ENCODE data around the gene ATG4B. TPM values are rescaled to one million over a fixed set of nuclear protein-coding genes. Genes with fewer than 3 reads are reported as not detected.

The ATG4B gene
- total RNA-seq, 1 donor from 2014 or later = 126 TPM

GRCh38 chr2:241636182-241637017, 1.1 kb upstream of the ATG4B start:
- Mint-ChIP-seq H3K4me1 (ENCODE audit: low read depth) (peaks cover 36% of the 10 kb centered on the region), H3K36me3 (ENCODE audit: low read depth) (peaks cover 29% of the 10 kb centered on the region), H3K9me3 (peaks cover 2% of the 10 kb centered on the region), H3K27ac (peak overlapping the region; percentile 76), H3K4me3 (peak overlapping the region; percentile 85), H3K27me3 (ENCODE audit: insufficient read depth) (no peaks in the 10 kb centered on the region)
- DNase-seq (ENCODE audit: low spot score) = peak; percentile 21
- intact Hi-C loops (cut with micrococcal nuclease) = loop anchor here (1.0 to 5.0 kb wide), 10 partner anchors 19 to 1069 kb away; partner anchors contain the start of genes D2HGDH, DTYMK, HDLBP and RNPEPL1

- Mint-ChIP-seq H3K9me3 (peaks cover 2% of the 10 kb centered on the region), H3K36me3 (ENCODE audit: low read depth) (peaks cover 27% of the 10 kb centered on the region), H3K4me3 (peak overlapping the region; percentile 93), H3K27me3 (ENCODE audit: insufficient read depth) (no peaks in the 10 kb centered on the region), H3K4me1 (ENCODE audit: low read depth) (peaks cover 49% of the 10 kb centered on the region), H3K27ac (peak overlapping the region; percentile 89)
- intact Hi-C loops (cut with micrococcal nuclease) = loop anchor here (1.0 to 5.0 kb wide), 11 partner anchors 48 to 1071 kb away; partner anchors contain the start of genes D2HGDH, DTYMK, HDLBP and RNPEPL1
- DNase-seq (ENCODE audit: low spot score) = peak; percentile 33
Observed at GRCh38 chr2:241637795-241638660, 535 bp downstream of the ATG4B start.

GRCh38 chr2:241638940-241639339, 1.4 kb downstream of the ATG4B start:
- peaks cover 2% of the 10 kb centered on the region for H3K9me3 Mint-ChIP-seq
- peaks cover 26% of the 10 kb centered on the region for H3K36me3 Mint-ChIP-seq (ENCODE audit: low read depth)
- intact Hi-C loops (cut with micrococcal nuclease) = loop anchor here (1.0 to 5.0 kb wide), 4 partner anchors 62 to 1072 kb away; partner anchors contain the start of genes D2HGDH and RNPEPL1
- peaks cover 49% of the 10 kb centered on the region for H3K4me1 Mint-ChIP-seq (ENCODE audit: low read depth)
- peak overlapping the region; percentile 93 for H3K4me3 Mint-ChIP-seq
- DNase-seq (ENCODE audit: low spot score) = no peak
- H3K27ac Mint-ChIP-seq = peak overlapping the region; percentile 89
- H3K27me3 Mint-ChIP-seq (ENCODE audit: insufficient read depth) = no peaks in the 10 kb centered on the region

- intact Hi-C loops (cut with micrococcal nuclease) = loop anchor here (5.0 kb wide), 2 partner anchors 93 to 1072 kb away; partner anchors contain the start of genes D2HGDH and RNPEPL1
- H3K4me1 Mint-ChIP-seq (ENCODE audit: low read depth) = peaks cover 49% of the 10 kb centered on the region
- peaks cover 26% of the 10 kb centered on the region for H3K36me3 Mint-ChIP-seq (ENCODE audit: low read depth)
- H3K9me3 Mint-ChIP-seq = peaks cover 2% of the 10 kb centered on the region
- peak overlapping the region; percentile 37 for H3K4me3 Mint-ChIP-seq
- H3K27ac Mint-ChIP-seq = no peak overlapping the region
- DNase-seq (ENCODE audit: low spot score) = no peak
- H3K27me3 Mint-ChIP-seq (ENCODE audit: insufficient read depth) = no peaks in the 10 kb centered on the region
Observed at GRCh38 chr2:241639385-241639784, 1.9 kb downstream of the ATG4B start.

GRCh38 chr2:241640165-241640795, 2.8 kb downstream of the ATG4B start:
- H3K27me3 Mint-ChIP-seq (ENCODE audit: insufficient read depth) = no peaks in the 10 kb centered on the region
- H3K9me3 Mint-ChIP-seq = peaks cover 2% of the 10 kb centered on the region
- peaks cover 26% of the 10 kb centered on the region for H3K36me3 Mint-ChIP-seq (ENCODE audit: low read depth)
- H3K4me1 Mint-ChIP-seq (ENCODE audit: low read depth) = peaks cover 49% of the 10 kb centered on the region
- DNase-seq (ENCODE audit: low spot score) = no peak
- H3K4me3 Mint-ChIP-seq = peak overlapping the region; percentile 20
- intact Hi-C loops (cut with micrococcal nuclease) = no loop called here
- peak overlapping the region; percentile 45 for H3K27ac Mint-ChIP-seq

- Mint-ChIP-seq H3K27ac (no peak overlapping the region), H3K36me3 (ENCODE audit: low read depth) (peaks cover 25% of the 10 kb centered on the region), H3K4me1 (ENCODE audit: low read depth) (peaks cover 43% of the 10 kb centered on the region), H3K4me3 (no peak overlapping the region), H3K27me3 (ENCODE audit: insufficient read depth) (no peaks in the 10 kb centered on the region), H3K9me3 (peaks cover 2% of the 10 kb centered on the region)
- intact Hi-C loops (cut with micrococcal nuclease) = no loop called here
- no peak for DNase-seq (ENCODE audit: low spot score)
Observed at GRCh38 chr2:241641631-241642030, 4.1 kb downstream of the ATG4B start.

- Mint-ChIP-seq H3K36me3 (ENCODE audit: low read depth) (peaks cover 13% of the 10 kb centered on the region), H3K4me1 (ENCODE audit: low read depth) (peaks cover 29% of the 10 kb centered on the region), H3K27ac (no peak overlapping the region), H3K27me3 (ENCODE audit: insufficient read depth) (no peaks in the 10 kb centered on the region), H3K9me3 (no peaks in the 10 kb centered on the region), H3K4me3 (no peak overlapping the region)
- no peak for DNase-seq (ENCODE audit: low spot score)
- intact Hi-C loops (cut with micrococcal nuclease) = no loop called here
Observed at GRCh38 chr2:241645056-241645914, 7.8 kb downstream of the ATG4B start.

GRCh38 chr2:241645915-241646645, 8.6 kb downstream of the ATG4B start:
- peaks cover 26% of the 10 kb centered on the region for H3K4me1 Mint-ChIP-seq (ENCODE audit: low read depth)
- H3K27ac Mint-ChIP-seq = no peak overlapping the region
- intact Hi-C loops (cut with micrococcal nuclease) = no loop called here
- DNase-seq (ENCODE audit: low spot score) = no peak
- peaks cover 10% of the 10 kb centered on the region for H3K36me3 Mint-ChIP-seq (ENCODE audit: low read depth)
- no peak overlapping the region for H3K4me3 Mint-ChIP-seq
- no peaks in the 10 kb centered on the region for H3K9me3 Mint-ChIP-seq
- H3K27me3 Mint-ChIP-seq (ENCODE audit: insufficient read depth) = no peaks in the 10 kb centered on the region

GRCh38 chr2:241648453-241648852, 11.0 kb downstream of the ATG4B start:
- peaks cover 17% of the 10 kb centered on the region for H3K36me3 Mint-ChIP-seq (ENCODE audit: low read depth)
- intact Hi-C loops (cut with micrococcal nuclease) = no loop called here
- no peaks in the 10 kb centered on the region for H3K27me3 Mint-ChIP-seq (ENCODE audit: insufficient read depth)
- H3K4me3 Mint-ChIP-seq = no peak overlapping the region
- H3K27ac Mint-ChIP-seq = no peak overlapping the region
- H3K9me3 Mint-ChIP-seq = no peaks in the 10 kb centered on the region
- no peak for DNase-seq (ENCODE audit: low spot score)
- peaks cover 11% of the 10 kb centered on the region for H3K4me1 Mint-ChIP-seq (ENCODE audit: low read depth)

GRCh38 chr2:241649404-241649803, 11.9 kb downstream of the ATG4B start:
- DNase-seq (ENCODE audit: low spot score) = no peak
- Mint-ChIP-seq H3K36me3 (ENCODE audit: low read depth) (peaks cover 17% of the 10 kb centered on the region), H3K4me1 (ENCODE audit: low read depth) (peaks cover 11% of the 10 kb centered on the region), H3K9me3 (no peaks in the 10 kb centered on the region), H3K4me3 (no peak overlapping the region), H3K27ac (no peak overlapping the region), H3K27me3 (ENCODE audit: insufficient read depth) (no peaks in the 10 kb centered on the region)
- intact Hi-C loops (cut with micrococcal nuclease) = no loop called here

GRCh38 chr2:241649927-241650326, 12.4 kb downstream of the ATG4B start:
- H3K27me3 Mint-ChIP-seq (ENCODE audit: insufficient read depth) = no peaks in the 10 kb centered on the region
- H3K27ac Mint-ChIP-seq = no peak overlapping the region
- peaks cover 17% of the 10 kb centered on the region for H3K36me3 Mint-ChIP-seq (ENCODE audit: low read depth)
- no peak overlapping the region for H3K4me3 Mint-ChIP-seq
- no peaks in the 10 kb centered on the region for H3K9me3 Mint-ChIP-seq
- peaks cover 11% of the 10 kb centered on the region for H3K4me1 Mint-ChIP-seq (ENCODE audit: low read depth)
- no peak for DNase-seq (ENCODE audit: low spot score)
- intact Hi-C loops (cut with micrococcal nuclease) = no loop called here
